ENCODE measurements around the gene RPL5. TPM values are rescaled to one million over a fixed set of nuclear protein-coding genes. Genes with fewer than 3 reads are reported as not detected.

The RPL5 gene
- total RNA-seq, 1 experiment from 2014 or later: 1,286 TPM

- DNase-seq (ENCODE audit: low spot score): no peak
Measured at GRCh38 chr1:92855236-92855635, 23.4 kb downstream of the RPL5 start.

DNA sequence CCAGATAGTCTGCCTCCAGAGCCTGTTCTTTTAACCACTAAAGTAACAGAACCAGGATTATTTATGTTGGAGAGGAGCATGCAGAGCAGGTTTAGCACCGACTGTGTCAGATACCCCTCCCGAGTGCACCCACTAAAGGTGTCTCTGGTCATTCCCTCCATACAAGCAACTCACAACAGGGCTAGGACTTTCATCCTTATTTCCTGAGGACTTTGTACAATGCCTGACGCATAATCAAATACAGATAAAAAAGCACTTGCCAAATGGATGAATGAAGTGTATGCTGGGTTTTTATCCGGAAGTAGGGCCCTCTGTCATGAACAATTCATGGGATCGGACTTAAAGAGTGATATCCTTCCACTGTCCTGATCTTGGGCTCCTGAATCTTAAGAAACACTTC is 26.0 kb downstream of the RPL5 start:
- no peak for DNase-seq (ENCODE audit: low spot score)

GRCh38 chr1:92858564-92859399 is 26.9 kb downstream of the RPL5 start:
- peak; percentile 69 for DNase-seq (ENCODE audit: low spot score)

- no peak for DNase-seq (ENCODE audit: low spot score)
Measured at GRCh38 chr1:92859400-92860039, 27.7 kb downstream of the RPL5 start.

DNA sequence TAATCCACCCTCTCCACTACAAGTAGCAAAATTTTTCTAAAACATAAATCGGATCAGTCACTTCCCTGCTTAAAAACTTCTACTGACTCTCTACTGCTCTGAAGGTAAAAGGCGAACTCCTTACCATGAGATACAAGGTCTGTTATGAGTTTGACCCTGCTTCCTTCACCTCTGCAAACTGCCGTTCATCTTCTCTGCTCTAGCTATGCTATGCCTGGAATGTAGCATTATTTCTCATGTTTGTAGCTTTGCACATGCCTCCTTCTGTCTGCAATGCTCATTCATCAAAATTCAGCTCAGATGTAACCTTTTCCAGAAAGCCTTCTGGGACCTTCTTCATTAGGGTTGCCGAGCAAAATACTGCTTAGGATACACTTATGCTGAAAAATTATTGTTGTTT is 30.8 kb downstream of the RPL5 start:
- no peak for DNase-seq (ENCODE audit: low spot score)

DNA sequence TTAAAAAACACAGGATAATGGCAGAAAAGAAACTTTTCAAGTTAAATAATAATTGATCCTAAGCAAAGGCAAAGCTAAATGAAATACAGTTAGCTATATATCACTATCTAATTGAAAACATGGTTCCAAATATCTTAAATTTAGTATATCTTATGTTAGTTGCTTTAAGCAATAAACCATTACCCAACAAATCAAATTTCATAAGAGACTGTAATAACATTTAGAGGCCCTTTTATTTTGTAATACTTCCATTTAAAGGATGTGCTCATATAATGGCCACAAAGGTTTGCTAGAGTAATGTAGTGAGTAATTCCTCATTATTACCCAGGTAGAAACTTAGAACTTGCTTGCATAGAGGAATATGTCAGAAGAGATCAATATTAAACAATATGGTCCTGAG is 32.3 kb downstream of the RPL5 start:
- no peak for DNase-seq (ENCODE audit: low spot score)

- no peak for DNase-seq (ENCODE audit: low spot score)
Measured at GRCh38 chr1:92870591-92870990, 38.8 kb downstream of the RPL5 start.

GRCh38 chr1:92872719-92873118 is 40.9 kb downstream of the RPL5 start:
- DNase-seq (ENCODE audit: low spot score): no peak

DNA sequence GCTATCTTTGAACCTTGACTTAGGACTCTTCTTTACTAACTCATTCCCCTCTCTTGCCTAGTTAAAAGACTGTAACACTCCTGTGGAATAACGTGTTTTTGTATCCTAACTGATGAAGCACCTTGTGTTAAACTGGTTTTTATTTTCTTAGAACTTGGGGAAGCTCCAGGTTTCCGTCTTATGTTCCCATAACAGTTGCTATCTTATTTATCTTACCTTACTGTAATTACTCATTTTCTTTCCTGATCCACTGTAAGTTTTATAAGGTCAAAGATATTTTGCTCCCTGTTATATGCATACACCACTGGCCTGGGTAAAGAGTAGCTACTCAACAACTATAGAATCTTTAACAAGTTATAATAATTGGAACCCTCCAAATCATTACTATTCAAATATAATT is 43.1 kb downstream of the RPL5 start:
- DNase-seq (ENCODE audit: low spot score): no peak

DNA sequence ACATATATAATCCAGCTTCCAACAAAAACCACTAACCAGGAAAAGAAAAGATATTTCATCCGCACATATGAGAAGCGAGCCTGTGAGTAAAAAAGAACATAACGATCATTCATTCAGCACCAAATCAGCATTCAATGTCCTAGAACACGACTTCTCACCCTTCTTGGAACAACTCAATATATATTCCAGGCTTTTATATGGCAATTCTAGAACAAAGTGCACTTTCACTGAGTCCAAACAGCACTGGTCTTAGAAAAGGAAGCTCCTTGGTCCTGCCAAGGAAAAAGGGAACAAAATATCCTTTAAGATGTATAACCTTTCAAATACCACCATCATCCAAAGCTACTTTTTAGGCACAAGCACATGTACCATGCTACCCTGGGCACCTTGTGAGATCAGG is 44.5 kb downstream of the RPL5 start:
- DNase-seq (ENCODE audit: low spot score): no peak

GRCh38 chr1:92877081-92877711 is 45.4 kb downstream of the RPL5 start:
- DNase-seq (ENCODE audit: low spot score): no peak

GRCh38 chr1:92877792-92878191 is 46.0 kb downstream of the RPL5 start:
- no peak for DNase-seq (ENCODE audit: low spot score)

- DNase-seq (ENCODE audit: low spot score): no peak
Measured at GRCh38 chr1:92879316-92879968, 47.6 kb downstream of the RPL5 start.

DNA sequence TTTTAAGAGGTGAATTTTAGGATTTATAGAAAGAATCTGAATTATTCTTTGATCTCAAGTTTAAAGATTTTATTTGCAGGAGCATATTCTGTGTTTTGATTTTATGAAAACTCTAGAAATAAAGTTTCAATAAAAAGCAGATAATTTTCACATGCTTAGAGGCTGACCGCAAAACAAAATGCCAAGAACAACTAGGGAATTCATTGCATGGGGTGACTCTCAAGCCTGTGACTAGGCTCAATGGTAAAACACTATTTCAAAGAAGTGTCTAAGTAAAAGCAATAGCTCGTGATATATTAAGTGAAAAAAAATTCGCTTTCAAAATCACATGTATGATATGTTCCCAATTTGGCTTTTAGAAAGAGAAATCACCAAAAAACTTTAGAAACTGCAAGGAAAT is 49.6 kb downstream of the RPL5 start:
- DNase-seq (ENCODE audit: low spot score): no peak

DNA sequence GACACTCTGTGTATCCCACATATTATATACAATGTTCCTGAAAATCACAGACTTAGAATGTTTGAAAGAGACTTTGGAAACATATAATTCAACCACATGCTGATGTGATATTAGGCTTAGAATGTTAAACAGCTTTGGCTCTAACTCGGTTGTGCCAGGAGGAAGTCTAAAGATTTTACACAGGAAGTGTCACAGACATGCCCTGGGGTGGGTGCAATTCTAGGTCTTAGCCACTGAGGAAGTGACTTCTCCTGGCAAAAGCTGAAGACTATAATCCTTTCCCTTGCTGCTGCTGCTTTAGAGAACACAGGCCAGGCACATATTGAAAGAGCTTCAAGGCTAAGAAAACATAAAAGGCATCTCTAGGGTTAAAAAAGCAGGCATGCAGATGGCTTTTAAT is 51.0 kb downstream of the RPL5 start:
- no peak for DNase-seq (ENCODE audit: low spot score)

- DNase-seq (ENCODE audit: low spot score): no peak
Measured at GRCh38 chr1:92883297-92883696, 51.5 kb downstream of the RPL5 start.

DNA sequence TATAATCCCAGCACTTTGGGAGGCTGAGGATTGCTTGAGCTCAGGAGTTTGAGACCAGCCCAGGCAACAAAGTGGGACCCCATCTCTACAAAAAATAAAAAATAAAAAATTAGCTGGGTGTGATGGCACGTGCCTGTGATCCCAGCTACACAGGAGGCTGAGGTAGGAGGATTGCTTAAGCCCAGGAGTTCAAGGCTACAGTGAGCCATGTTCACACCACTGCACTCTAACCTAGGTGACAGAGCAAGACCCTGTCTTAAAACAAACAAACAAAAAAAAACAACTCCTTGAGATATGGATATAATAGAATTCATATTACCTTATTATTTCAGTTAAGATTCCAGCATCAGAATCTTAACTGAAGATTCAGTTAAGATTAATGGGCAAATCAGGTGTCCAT is 52.4 kb downstream of the RPL5 start:
- DNase-seq (ENCODE audit: low spot score): no peak

DNA sequence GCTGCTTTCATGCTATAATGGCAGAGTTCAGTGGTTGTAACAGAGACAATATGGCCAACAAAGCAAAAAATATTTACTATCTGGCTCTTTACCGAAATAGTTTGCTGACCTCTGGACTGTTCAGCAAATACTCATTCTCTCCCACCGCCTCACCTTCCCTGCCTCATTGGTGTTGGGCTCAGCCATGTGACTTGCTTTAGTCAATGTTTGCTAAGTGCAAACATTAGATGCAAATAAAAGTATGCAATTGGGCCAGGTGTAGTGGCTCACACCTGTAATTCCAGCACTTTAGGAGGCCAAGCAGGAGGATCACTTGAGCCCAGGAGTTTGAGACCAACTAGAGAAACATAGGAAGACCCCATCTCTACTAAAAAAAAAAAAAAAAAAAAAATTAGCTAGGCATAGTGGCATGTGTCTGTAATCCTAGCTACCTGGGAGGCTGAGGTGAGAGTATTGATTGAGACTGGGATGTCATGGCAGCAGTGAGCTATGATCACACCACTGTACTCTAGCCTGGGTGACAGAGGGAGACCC is 55.1 kb downstream of the RPL5 start:
- DNase-seq (ENCODE audit: low spot score): no peak

- DNase-seq (ENCODE audit: low spot score): no peak
Measured at GRCh38 chr1:92887465-92887864, 55.6 kb downstream of the RPL5 start.
